HUDEP-2 (cell line): ENCODE results near the gene LARP1.
"Not testable (repeated sequence)": the region's sequence is repeated elsewhere in the genome, so short reads cannot be mapped to it uniquely, and the experiment has no call there.

Experiments
- DNase-seq, 76 experiments: peaks; one replicate each; lab custom pipeline; 2025; ENCODE audit not compliant: unreplicated experiment in 76 of 76; lab: John Stamatoyannopoulos, UW

The LARP1 gene

GRCh38 chr5:154734370-154735248, 20.6 kb upstream of the LARP1 start:
- DNase-seq = no peak

- DNase-seq = not testable (repeated sequence)
Observed at GRCh38 chr5:154735362-154735761, 19.8 kb upstream of the LARP1 start.

- DNase-seq = not testable (repeated sequence)
Observed at GRCh38 chr5:154736372-154736771, 18.8 kb upstream of the LARP1 start.

- no peak for DNase-seq
Observed at GRCh38 chr5:154737667-154738320, 17.4 kb upstream of the LARP1 start.

GRCh38 chr5:154740483-154740882, 14.7 kb upstream of the LARP1 start:
- no peak for DNase-seq

- peak in 32 of 76 experiments; percentile 2 to 50 (median 18) for DNase-seq
Observed at GRCh38 chr5:154740957-154741356, 14.2 kb upstream of the LARP1 start.

- no peak for DNase-seq
Observed at GRCh38 chr5:154741415-154741814, 13.8 kb upstream of the LARP1 start.

- peak in 1 of 76 experiments; percentile 6 for DNase-seq
Observed at GRCh38 chr5:154743812-154744211, 11.4 kb upstream of the LARP1 start.

GRCh38 chr5:154745349-154745748, 9.8 kb upstream of the LARP1 start:
- no peak for DNase-seq

- no peak for DNase-seq
Observed at GRCh38 chr5:154749491-154749890, 5.7 kb upstream of the LARP1 start.

GRCh38 chr5:154750641-154751040, 4.5 kb upstream of the LARP1 start:
- not testable (repeated sequence) for DNase-seq

GRCh38 chr5:154751854-154752253, 3.3 kb upstream of the LARP1 start:
- DNase-seq = no peak

GRCh38 chr5:154753792-154754191, 1.4 kb upstream of the LARP1 start:
- peak in 2 of 76 experiments; percentile 19 to 32 for DNase-seq

GRCh38 chr5:154754460-154755360, 467 bp upstream of the LARP1 start:
- peak; percentile 54 to 99 (median 97) for DNase-seq

- DNase-seq = peak in 18 of 76 experiments; percentile 7 to 49 (median 21)
Observed at GRCh38 chr5:154756009-154756867, 1.1 kb downstream of the LARP1 start.

GRCh38 chr5:154756868-154757813, 2.0 kb downstream of the LARP1 start:
- peak in 46 of 76 experiments; percentile 4 to 57 (median 32) for DNase-seq

- DNase-seq = peak in 4 of 76 experiments; percentile 14 to 26 (median 22)
Observed at GRCh38 chr5:154757814-154758406, 2.7 kb downstream of the LARP1 start.

GRCh38 chr5:154758493-154758892, 3.3 kb downstream of the LARP1 start:
- DNase-seq = no peak
